ENCODE data around the gene IL18BP.

IL18BP gene

GRCh38 chr11:72010529-72011233 is 12.0 kb downstream of the IL18BP start:
- no peak for DNase-seq (ENCODE audit: low read depth in 3 of 3, low spot score in 1 of 3)

DNA sequence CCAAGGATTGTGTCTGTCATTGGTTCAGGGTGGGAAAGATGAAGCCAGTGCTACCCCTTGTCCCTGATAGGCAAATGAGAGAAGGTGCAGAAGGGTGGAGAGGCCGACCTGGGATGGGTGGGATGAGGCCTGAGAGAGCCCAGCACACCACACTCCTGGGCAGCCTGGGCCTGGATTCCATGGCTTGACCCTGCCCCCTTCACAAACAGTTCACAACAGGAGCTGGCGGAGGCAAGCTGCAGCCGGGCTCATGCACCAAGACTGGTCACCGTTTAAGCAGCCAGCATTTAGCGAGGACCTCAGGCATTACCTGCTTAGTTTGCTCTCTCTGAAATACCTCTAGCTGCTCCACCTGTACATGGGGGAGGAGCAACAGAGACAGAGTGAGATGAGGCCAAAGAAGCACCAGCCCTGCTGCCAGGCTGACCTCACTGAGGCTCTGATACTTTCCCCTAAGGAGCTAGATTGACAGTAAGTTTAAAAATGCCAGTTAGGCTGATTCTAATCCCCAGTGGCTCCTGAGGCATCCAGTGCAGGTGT is 13.5 kb downstream of the IL18BP start:
- DNase-seq (ENCODE audit: low read depth in 3 of 3, low spot score in 1 of 3), result no peak

DNA sequence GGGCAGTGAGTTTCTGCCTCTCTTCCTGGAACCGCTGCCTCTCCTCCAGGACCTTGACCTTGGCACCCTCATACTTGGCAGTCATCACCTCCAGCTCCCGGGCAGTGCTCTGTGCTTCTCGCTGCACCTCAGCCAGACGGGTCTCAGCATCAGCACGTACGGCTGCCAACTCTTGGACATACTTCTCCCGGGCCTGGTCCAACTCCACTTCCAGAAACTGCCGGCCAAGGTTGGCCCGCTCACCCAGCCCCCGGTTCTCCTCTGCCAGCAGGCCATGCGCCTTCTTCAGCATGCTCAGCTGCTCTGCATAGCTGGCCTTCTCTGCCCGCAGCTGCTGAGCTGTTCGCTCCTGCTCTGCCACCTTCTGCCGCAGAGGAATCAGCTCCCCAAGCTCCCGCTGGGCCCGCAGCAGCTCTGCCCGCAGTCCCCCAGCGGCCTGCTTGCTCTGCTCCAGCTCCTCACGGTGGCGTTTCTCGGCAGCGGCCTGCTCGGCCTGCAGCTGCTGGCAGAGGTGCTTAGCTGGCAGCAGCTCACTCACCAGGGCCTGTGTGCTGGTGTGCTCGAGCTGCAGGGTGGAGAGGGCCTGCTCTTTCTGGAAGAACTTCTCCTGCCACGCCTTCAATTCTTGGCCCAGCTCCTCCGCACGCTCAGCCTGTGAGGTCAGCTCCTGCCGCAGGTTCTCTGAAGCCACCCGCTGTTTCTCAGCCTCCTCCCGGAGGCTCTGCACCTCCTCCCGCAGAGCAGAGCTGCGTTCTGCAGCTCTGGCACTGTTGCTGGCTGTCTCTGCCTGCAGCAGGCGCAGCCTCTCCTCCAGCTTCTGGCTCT is 14.4 kb downstream of the IL18BP start:
- no peak for DNase-seq (ENCODE audit: low read depth in 3 of 3, low spot score in 1 of 3)

- DNase-seq (ENCODE audit: low read depth in 3 of 3, low spot score in 1 of 3), result no peak
Observed at GRCh38 chr11:72013765-72014711, 15.3 kb downstream of the IL18BP start.

DNA sequence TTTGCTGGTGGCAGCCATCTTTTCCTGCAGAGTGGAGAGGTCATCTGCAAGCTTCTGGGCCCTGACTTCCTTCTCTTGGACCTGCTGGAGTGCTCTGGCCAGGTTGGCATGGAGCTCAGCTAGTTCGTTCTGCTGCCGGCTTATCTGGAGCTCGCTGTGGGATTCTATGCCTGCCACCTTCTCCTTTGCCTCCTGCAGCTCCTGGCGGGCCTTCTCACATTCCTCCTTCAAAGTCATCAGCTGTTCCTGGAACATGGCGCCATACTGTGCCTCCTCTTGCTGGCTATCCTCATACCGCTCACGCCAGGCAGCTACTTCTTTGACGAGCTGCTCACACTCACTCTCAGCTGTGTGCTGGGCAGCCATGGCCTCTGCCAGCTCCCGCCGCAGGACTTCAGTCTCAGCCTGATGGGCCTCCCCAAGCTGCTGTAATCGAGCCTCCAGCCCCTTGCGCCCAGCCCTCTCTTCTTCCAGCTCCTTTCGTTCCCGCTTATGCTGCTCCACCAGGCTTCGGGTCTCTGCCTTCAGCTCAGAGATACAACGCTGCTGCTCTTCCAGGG is 16.1 kb downstream of the IL18BP start:
- DNase-seq (ENCODE audit: low read depth in 3 of 3, low spot score in 1 of 3), result no peak

GRCh38 chr11:72015511-72016061 is 16.9 kb downstream of the IL18BP start:
- no peak for DNase-seq (ENCODE audit: low read depth in 3 of 3, low spot score in 1 of 3)

DNA sequence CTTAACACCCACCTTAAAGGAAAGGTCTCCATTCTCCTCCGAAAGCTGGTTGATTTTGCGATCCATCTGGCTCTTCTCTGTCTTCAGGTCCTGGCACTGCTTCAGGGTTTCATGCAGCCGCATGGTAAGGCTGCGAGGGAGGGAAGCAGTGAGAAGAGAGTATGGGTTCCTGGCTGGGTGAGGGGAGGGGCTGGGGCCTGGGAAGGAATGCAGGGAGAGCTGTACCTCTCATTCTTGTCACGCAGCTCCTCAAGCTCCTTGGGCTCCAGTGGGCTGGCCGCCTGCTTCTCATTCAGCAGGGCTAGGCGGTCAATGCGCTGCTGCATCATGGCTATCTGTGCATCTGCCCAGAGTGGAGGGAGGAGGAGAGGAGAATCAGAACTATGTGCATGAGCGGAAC is 19.5 kb downstream of the IL18BP start:
- no peak for DNase-seq (ENCODE audit: low read depth in 3 of 3, low spot score in 1 of 3)

DNA sequence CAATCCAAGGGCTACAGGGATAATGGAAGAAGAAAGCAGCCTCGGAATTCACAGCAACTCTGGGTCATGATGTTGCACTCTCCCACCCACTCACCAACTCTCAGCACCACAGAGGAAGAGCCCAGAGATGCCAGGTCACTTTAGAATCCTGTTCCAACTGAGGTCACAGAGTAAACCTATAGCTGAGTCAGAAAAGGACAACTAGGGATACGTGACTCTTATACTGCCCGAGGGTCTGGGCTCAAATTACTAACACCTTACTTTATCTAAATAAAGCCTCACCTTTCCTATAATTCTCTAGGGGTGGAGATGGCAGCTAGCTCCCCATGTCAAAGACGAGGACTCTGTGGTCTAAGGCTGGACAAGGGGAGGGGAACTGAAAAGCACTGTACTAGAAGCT is 24.6 kb downstream of the IL18BP start:
- DNase-seq (ENCODE audit: low read depth in 3 of 3, low spot score in 1 of 3), result no peak

- no peak for DNase-seq (ENCODE audit: low read depth in 3 of 3, low spot score in 1 of 3)
Observed at GRCh38 chr11:72024069-72024754, 25.5 kb downstream of the IL18BP start.

- DNase-seq (ENCODE audit: low read depth in 3 of 3, low spot score in 1 of 3), result no peak
Observed at GRCh38 chr11:72026090-72026489, 27.4 kb downstream of the IL18BP start.

DNA sequence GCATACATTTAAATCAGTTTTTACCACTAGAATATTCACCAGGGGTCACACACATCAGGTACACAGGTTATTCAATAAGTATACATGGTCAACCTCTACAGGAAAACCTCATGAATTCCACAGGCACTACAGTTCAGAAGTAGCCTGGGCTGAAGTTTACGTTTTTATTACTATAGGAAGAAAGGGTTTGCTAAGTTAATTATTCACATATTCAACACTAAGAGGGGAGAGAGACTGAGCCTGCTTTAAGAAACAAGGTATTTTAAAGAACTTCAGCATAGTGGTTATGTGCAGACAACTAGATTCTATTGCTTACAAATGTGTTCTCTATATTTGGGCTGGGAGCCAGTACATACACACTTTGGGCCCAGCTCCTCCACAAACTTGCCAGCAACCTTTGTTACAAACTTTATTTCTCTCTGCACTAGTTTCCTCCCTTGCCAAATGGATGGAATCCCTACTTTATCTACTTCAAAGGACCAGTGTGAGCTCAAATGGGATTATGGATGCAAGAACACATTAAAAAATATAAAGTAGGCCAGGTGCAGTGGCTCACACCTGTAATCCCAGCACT is 31.9 kb downstream of the IL18BP start:
- no peak for DNase-seq (ENCODE audit: low read depth in 3 of 3, low spot score in 1 of 3)

DNA sequence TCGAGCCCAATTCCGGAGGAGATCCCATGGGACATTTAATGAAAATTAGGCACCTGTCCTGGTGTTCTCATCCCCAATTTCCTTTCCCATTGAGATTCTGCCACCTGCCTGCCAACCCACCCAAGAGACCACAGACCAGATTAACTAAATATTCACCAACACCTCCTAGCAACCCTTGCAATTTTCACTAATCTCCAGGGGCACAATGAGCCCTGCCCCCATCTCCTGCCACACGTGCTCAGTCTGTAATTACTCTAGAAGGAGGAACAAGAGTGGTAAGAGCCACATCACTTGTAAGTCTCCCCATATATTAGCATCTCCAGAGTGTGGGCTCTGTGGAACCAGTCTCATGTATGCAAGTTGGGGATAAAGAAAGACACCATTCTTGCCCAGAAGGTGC is 38.0 kb downstream of the IL18BP start:
- no peak for DNase-seq (ENCODE audit: low read depth in 3 of 3, low spot score in 1 of 3)

GRCh38 chr11:72037554-72038311 is 39.0 kb downstream of the IL18BP start:
- no peak for DNase-seq (ENCODE audit: low read depth in 3 of 3, low spot score in 1 of 3)

DNA sequence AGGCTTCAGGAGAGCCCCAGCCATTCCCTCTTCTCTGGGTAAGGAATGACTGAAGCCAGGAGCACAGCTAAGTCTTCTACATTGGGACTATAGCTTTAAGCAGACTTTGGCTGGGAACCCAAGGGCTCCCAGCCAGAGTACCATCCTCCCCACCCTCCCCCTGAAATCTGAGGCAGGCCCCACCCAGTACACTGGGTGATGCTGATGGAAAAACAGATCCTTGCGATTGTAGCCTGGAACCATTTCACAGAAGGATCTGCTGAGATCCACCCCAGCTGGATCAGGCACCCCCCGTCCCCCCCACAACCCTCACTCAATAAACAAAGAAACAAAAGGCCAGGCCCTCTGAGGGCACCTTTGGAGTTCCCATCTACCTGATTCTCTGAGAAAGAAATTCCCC is 39.8 kb downstream of the IL18BP start:
- no peak for DNase-seq (ENCODE audit: low read depth in 3 of 3, low spot score in 1 of 3)

GRCh38 chr11:72039031-72039855 is 40.5 kb downstream of the IL18BP start:
- DNase-seq (ENCODE audit: low read depth in 3 of 3, low spot score in 1 of 3), result no peak

DNA sequence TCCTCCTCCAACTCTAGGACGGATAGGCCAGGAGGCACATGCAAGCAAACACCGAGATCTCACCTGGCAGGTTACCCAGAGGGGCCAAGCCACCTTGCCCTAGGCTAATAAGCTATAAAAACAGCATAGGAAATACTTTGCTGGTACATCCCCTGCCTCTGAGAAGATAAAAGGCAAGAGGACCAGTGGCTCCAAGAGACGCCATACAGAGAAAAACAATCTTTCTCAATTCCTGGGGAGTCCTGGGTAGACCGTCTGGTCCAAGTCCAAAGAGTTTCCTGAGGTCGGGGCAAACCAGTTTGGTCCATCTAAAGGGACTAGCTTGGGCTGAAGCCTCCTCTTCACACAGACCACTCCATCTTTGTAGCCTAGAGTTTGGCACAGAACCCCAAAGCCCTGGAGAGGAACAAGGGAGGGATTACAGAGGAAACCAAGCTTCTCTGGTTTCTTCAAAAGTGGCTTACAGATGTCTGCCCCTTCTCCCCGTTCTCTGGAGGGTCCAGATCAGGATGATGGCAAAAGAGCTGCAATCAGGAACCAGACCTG is 41.2 kb downstream of the IL18BP start:
- no peak for DNase-seq (ENCODE audit: low read depth in 3 of 3, low spot score in 1 of 3)

DNA sequence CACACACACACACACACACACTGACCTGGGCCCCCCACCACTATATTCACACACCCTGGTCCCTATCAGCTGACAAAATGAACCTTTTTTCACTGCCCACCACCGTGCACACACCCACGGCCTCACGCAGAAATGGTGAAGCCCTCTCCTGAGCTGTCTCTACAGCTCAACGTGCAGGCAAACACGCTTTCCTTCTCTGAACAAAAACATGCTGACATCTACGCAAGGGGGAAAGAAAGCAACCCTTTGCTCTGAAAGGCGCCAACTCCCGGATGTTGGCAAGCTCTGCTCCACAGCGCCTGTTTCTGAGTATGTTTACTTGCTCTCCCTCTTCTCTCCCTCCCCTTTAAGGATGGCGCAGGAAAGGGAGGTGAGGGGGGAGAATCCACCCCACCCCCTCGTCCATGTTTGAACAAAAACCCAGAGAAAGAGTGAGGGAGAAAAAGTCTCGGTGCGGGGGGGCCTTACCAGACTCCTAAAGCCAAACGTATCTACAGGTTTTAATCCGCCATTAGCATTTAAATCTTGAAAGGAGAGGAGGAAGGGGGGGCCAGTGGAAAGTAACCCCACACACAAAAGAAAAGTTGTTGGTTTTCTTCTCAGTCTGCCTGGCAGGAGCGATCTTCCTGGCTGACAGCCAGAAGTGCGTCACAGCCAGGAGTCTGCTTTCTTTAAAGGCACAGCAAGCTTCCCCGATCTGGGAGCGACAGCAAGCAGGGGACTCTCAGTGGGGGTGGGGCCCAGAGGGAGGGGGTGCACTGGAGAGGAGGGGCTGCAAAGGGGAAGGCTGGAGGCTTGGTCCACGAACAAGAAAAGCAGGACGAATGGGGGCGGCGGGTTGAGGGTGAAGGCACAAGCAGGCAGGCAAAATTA is 42.0 kb downstream of the IL18BP start:
- peak; percentile 51 to 59 (median 54) for DNase-seq (ENCODE audit: low read depth in 3 of 3, low spot score in 1 of 3)
